GM18861 (cell line): ENCODE measurements around the gene TMC6.
"Not testable (repeated sequence)": the region's sequence is repeated elsewhere in the genome, so short reads cannot be mapped to it uniquely, and the experiment has no call there.

ENCODE experiments used
- ATAC-seq: cut with Tn5 transposase; IDR thresholded peaks from one replicate; pipeline ENCODE4 v1.9.1; 2021; ENCODE audit not compliant: unreplicated experiment

The TMC6 gene

DNA sequence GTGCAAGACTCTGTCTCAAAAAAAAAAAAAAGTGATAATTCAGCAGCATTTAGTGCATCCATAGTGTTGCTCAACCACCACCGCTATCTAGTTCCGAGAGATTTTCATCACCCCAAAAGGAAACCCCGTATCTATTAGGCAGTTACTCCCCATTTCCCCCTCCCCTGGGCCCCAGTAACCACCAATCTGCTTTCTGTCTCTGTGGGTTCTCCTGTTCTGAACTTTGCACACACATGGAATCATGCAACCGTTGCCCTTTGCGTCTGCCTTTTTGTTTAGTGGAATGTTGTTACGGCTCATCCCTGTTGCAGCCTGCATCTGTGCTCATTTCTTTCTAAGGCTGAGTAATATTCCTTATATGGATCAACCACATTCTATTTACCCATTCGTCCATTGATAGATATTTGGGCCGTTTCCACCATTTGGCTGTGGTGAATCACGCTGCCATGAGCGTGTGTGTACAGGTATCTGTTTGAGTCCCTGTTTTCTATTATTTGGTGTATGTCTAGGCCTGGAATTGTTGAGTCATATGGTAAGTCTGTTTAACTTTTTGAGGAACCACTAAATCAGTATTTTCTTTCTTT, 31.1 kb upstream of the TMC6 start:
- ATAC-seq = peak; percentile 41

DNA sequence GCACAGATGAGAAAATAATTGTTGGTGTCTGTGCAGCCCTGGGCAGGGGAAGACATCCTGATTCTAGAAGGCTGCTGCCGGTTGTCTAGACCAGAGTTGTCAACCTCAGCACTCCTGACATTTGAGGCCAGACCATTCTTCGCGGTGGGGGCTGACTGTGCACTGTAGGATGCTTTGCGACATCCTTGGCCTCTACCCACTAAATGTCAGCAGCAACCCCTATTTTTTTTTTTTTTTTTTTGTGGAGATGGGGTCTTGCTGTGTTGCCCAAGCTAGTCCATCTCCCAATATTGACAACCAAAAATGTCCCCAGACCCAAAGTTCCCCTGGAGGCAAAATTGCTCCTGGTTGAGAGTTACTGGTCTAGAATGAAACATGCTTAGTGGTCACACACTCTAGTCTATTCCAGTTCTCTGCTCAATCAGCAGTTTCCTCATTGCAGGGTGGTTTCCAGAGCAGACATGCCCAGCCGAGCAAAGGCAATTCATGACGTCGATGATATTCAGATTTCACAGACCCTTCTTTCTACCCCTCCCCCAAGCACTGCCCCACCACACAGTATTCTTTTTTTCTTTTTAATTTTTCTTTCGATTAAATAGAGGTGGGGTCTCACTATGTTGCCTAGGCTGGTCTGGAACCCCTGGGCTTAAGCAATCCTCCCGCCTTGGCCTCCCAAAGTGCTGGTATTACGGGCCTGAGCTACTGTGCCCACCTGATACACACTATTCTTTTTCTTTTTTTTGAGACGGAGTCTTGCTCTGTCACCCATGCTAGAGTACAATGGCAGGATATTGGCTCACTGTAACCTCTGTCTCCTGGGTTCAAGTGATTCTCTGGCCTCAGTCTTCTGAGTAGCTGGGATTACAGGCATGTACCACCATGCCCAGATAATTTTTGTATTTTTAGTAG, 26.6 kb upstream of the TMC6 start:
- ATAC-seq = peak; percentile 51

DNA sequence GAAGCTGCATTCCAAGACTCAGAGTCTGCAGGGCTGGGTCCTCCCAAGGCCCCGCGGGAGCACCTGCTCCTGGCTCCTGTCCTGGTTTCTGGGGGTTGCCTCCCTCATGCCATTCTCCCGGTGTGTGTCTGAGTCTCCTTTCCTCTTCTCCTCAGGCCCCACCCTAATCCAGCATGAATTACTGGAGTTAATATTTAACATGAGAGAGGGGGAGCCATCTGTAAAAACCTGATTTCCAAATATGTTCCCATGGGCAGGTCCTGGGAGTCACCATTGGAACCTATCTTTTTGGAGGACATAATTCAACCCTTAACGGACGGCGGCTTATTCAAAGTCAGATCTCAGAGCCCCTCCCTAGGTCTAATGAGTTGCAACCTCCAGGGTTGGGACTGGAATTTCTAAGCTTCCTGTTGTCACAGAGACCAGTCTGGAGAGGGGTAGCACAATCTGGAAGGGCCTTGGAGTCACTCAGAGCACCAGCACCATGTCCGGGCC, 23.0 kb upstream of the TMC6 start:
- ATAC-seq = no peak

DNA sequence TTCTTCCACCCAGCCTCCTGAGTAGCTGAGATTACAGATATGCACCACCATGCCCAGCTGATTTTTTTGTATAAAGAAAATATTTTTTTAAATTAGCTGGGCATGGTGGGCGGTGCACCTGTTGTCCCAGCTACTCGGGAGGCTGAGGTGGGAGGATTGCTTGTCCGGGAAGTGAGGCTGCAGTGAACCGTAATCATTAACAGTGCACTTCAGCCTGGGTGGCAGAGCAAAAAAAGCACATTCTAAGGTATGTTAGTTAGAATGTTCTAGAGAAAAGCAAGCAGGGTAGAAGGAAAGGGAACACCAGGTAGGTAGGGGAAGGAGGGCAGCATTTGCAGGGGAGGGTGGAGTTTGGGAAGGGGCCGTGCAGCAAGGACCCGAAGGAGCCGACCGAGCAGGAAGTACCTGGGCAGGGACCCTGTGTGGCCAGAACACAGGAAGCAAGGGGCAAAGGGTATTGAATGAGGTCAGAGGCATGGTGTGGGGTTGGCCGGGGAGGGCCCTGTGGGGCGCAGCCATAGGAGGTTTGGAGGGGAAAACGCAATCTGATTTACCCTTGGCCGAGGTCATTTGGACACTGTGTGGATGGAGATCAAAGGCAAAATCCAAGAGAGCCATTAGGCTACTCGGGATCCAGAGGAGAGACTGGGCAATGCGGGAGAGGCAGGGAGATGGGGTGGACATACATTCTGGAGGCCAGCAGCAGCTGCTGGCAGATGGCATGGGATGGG, 19.9 kb upstream of the TMC6 start:
- ATAC-seq = no peak

DNA sequence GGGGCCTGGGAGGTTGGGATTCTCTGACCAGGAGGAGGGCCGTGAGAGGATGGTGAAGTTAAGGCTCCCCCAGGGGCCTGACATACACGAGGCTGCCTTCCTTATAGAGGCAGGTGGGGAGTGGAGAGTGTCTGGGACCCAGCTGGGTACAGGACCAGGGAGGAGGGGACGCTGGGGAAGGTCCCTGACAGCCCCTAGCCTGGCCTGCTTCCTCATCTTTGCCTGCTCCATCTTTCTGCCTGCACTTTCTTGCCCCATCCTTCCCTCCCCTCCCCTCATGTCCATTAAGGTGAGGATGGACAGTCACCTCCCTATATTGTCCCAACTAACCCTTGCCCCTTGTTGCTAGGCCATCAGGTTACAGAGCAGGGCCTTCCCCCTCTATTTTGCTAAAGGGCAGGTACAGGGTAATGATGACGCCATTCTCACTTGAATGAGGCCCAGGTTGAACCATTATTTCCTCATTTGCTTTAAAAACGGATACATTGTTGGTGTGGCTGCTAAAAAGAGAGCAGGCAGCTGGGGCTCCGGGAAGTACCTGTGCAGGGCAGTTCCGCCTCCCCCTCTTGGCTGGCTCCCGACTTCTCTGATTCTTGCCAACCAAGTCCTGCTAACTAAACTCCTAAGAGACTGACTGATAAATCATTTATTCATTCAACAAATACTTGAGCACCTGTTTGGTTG, 18.9 kb upstream of the TMC6 start:
- ATAC-seq = no peak

DNA sequence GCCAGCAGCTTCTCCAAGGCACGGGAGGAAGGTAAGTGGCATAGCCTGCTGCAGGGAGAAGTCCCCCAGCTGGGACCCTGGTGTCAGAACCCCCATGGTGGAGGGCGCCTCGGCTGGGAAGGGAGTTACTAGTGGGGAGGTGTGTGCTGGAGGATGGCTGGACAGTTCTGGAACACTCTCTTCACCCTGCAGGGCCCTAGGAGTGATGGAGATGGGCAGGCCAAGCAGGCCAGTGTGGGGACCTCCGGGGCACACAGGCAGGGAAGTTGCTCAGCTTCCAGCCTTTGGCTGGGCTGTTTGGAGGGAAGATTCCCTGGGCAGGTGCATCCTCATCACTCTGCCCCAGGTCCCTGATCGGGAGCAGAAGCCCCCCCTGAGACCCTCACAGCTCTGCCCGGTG, 18.3 kb upstream of the TMC6 start:
- ATAC-seq = no peak

DNA sequence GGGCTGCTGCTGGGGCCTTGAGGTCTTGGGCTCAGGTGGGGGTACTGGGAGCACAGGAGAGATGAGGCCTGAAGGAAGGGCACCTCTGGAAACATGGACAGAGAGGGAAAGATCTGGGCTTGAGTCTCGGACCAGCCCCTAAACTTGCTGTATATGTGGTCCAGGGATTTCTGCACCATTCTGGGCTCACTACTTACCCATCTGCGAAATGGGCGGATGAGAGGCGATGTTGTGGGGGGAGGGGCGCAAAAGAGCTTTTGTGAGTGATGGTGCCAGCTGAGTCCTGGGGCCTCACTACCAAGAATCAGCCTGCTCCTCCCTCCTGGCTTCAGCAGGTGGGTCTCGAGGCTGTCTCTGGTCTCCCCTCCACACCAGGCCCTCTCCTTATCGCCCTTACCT, 17.9 kb upstream of the TMC6 start:
- ATAC-seq = no peak

DNA sequence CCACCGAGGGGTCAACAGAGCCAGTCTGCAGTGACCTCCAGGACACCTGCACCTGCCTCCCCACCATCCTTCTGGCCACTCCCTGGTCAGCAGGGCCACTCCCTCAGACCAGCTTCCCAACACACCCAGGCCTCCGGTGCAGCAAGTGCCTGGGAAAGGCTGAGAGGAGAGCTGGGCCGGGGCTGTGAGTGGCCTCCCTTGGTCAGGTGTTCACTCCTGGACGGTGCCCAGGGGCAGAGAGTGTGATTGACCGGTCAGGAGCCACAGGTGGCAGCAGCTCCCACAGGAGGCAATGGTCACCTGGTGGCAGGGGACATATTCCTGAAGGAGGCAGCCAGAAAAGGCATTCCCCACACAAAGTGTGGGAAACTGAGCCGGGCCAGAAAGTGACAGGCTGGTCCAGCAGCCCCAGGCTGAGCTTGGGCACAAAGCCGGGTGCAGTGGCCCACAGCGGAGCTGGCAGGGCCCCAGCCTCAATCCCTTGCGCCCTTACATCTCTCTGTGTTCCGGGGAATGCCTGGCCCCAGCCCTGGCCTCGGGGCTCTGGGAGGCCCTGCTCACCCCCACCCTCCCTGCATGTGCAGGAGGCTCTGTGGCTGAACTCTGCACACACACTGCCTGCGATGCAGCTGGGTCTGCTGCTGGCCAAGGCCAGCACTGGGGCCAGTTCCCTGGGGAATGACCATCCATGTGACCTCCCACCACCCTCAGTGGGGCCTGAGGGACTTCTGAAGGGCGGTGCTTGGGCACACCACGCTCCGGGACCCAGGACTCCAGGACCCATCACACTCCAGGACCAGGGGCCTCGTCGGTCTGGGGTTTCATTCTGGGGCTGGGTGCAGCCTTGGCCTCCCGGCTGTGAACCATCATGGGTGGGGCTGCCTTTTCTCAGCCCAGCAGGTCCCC, 16.4 kb upstream of the TMC6 start:
- no peak for ATAC-seq

DNA sequence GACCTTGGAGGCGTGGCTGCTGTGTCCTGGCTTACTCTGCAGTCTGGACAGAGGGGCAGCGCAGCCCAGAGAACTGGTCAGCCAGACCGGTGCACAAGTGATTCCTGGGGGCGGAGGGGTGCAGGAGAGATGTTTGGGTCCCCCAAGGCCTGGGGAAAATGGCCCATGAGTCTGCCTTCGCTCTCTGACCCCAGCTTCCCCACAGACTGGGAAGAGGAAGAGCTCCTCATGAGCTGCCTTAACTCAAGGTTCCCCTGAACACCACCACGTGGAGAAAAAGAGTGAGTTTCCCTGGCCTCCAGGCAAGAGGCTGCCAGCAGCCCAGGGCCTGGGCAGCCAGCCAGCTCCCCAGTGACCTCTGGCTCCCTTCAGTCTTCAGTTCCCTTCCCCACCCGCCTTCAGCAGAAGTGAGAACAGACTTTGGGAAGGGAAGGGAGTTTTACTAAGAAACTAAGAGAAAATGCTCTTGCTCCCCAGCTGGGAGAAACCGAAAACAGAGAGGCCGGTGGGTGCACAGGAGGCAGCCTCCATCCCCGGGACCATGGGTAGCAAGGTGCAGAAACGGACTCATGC, 15.7 kb upstream of the TMC6 start:
- ATAC-seq = no peak

DNA sequence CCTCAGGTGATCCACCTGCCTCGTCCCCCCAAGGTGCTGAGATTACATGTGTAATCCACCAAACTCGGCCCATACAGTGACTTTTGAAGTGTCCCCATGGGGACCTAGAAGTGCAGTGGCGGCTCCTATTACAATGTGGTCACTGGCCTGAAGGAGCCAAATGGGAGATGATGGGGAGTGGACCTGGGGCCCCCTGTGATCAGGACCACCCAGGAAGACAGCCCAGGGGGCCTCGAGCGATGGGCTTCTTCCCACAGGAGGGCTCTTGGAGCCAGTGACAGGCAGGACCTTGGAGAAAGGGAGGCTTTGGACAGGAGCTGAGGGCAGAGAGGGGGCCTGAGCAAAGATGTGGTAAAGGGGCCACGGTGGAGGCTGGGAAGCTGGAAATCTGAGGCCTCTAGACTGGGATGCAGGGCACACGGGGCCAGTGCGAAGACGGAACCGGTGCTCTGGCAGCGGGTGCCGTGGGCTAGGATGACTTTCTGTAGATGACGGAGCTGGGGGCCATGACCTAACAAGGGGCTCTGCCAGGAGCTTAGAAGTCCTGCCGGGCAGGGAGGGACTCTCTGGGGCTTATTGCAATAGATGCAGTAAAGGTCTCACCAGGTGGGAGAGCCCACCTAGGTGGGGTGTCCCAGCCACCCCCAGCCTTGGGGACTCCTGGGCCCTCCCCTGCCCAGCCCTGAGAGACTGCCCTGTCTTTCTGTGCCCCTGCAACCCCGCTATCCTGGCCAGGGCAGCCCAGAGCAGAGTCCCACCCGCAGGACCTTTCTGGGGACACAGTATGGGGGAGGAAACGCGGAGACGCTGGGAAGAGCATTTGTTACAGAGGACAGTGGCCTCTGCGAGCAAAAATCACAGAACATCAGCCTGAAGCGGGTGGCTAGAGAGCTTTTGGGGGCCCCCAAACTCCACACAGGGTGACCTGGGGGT, 14.9 kb upstream of the TMC6 start:
- ATAC-seq = no peak

DNA sequence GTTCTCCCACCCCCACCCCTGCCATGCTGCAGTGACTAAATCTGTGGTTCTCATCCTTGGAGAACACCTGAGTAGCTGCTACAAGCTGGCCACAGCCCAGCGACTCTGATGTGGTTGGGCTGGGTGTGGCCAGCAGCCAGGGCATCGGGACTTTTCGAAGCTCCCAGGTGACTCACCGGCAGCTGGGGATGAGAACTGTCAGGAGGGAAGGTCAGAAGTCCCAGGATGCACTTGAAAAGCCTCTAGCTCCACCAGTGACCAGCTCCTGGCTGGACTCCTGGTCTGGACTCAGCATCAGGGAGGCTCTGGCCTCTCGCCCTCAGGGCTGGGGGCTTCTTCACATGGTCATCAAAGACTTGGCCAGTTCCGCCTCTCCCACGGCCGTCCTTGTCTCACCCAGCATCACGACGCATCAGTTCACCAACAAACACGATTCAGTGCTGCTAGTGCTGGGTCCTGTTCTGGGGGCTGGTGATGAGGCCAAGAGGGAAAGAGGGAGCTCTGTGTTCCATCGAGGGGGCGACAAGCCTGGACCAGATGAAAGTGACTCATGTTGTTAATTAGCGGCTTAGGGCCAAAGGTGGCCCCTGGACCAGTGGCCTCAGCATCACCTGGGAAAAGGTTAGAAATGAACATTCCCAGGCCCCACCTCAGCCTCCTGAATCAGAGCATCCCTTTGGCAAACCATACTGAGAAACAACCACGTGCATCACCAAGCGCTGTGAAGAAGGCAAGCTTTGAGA, 13.7 kb upstream of the TMC6 start:
- ATAC-seq = no peak

DNA sequence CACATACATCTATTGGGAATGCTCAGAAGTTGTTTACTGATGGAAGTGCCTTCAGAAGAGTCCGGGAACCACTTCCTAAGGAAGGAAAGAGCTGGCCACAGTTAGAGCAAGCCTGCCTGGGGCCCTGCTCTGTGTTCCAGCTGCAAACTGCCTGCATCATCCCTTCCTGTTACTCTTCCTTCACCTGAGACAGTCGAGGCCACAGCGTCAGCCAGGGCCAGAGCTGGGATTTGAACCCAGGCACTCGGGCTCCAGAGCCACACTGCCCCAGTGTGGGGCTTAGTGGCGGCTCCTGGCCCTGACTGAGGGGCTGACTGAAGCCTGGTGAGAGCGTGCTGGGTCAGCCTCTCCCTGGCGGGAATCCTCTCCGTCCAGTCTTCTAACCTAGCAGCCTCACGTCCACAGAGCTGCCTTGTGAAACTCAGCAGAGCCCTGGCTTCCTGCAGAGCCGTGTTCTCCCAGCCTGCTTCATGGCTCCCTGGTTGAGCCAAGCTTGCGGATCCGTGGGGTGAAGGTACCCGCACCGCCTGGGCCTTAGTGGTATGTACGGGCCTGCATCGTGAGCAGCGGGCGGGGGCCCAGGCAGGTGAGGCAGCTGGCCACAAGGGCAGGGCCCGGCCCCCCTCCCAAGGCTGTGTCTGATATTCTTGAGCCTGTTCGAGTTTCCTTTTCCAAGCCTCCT, 13.0 kb upstream of the TMC6 start:
- no peak for ATAC-seq

DNA sequence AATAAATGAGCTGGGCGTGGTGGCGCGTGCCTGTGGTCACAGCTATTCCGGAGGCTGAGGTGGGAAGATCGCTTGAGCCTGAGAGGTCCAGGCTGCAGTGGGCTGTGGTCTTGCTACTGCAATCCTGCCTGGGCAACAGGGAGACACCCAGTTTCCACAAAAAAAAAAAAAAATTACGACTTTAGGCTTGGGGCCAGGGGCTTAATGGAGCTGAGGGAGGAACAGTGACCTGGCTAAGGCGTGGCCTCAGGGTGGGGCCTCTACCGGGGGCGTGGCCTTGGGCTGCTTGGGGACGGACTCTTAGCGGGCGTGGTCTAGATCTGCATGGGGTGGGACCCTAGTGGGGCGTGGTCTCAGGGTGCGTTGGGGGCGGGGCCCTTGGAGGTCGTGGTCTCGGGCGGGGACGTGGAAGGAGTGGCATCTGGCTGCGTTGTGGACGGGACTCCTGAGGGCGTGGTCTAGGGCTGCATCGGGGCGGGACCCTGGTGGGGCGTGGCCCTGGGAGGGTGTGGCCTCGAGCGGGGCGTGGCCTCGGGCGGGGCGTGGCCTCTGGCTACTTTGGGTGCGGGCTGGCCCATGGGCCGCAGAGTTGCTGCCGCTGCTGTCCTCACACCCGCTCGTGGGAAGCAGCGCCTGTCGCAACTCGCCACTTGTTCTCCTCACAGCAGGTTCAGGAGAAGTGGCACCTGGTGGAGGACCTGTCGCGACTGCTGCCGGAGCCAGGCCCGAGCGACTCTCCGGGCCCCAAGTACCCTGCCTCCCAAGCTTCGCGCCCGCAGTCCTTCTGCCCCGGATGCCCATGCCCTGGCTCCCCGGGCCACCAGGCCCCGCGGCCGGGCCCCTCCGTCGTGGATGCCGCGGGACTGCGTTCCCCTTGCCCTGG, 11.9 kb upstream of the TMC6 start:
- peak; percentile 60 for ATAC-seq

DNA sequence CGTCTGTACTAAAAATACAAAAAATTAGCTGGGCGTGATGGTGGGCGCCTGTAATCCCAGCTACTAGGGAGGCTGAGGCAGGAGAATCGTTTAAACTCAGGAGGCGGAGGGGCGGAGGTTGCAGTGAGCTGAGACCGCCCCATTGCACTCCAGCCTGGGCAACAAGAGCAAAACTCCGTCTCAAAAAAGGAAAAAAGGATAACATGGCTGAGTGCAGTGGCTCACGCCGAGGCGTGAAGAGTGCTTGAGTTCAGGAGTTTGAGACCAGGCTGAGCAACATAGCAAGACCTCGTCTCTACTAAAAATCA, 11.3 kb upstream of the TMC6 start:
- not testable (repeated sequence) for ATAC-seq

DNA sequence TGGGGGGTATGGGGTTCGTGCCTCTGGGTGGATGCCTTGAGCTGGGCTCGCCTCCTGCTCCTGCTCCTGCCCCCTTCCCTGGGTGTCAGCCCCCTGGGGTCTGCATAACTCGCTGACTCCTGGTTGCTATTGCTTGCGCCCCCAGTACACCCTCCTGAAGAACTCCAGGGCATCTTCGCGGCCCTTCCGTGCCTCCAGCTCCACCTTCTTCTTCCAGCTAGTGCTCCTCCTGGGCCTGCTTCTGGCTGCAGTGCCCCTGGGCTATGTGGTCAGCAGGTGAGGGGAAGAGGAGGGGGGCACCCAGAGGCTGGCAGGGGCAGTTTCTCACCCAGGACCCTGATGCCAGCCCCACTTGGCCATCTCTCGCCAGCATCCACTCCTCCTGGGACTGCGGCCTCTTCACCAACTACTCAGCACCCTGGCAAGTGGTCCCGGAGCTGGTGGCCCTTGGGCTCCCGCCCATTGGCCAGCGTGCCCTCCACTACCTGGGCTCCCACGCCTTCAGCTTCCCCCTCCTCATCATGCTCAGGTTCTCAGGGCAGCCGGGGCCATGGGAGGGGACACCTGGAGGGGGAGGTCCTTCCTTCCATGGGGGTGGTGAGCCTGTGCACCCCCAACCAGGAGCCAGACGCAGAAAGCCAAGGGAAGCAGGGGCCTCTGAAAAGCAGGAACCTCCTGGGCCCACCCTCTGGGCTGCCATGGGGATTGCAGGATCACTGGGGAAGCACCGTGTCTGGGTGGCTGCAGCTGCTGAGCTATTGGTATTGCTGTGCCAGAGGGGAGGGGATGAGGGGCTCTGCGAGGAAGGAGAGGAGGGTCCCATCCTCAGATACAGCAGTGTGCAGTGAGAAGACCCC, 9.9 kb upstream of the TMC6 start:
- no peak for ATAC-seq
